Thyroid gland (tissue), 4 donors: Measurements from ENCODE around the gene TIMM29.

ENCODE experiments used
- CTCF ChIP-seq, 6 experiments: fragments of 200-600 bp in 3 of 6; fragments of 450-650 bp in 3 of 6; sonication (generic) in 3 of 6; IDR thresholded peaks; one replicate each; pipeline ENCODE4 v1.5.1; 2016 to 2019; ENCODE audit warnings: antibody characterized with exemption in 6 of 6, mild to moderate bottlenecking in 2 of 6, inconsistent platforms in 1 of 6, moderate library complexity in 1 of 6
- POLR2A ChIP-seq, 2 donors: fragments of 450-650 bp; IDR thresholded peaks; one replicate each; pipeline ENCODE4 v1.6.1; 2017; ENCODE audit warnings: antibody characterized with exemption in 2 of 2, mild to moderate bottlenecking in 2 of 2, moderate library complexity in 1 of 2

- TF ChIP-seq CTCF (IDR thresholded peaks at IDR 0.05) = no peak
- no peak for TF ChIP-seq POLR2A (IDR thresholded peaks at IDR 0.05)
Observed at GRCh38 chr19:10952809-10953208, 24.2 kb downstream of the TIMM29 start.
